Inflammatory macrophage (primary cell): ENCODE data around the gene ZNF682.
"Not testable (repeated sequence)": the region's sequence is repeated elsewhere in the genome, so short reads cannot be mapped to it uniquely, and the experiment has no call there.

Source experiments
- DNase-seq, 2 donors: peaks; one replicate each; pipeline ENCODE4 v3.0.0-alpha.2; 2020 to 2022

The ZNF682 gene

DNA sequence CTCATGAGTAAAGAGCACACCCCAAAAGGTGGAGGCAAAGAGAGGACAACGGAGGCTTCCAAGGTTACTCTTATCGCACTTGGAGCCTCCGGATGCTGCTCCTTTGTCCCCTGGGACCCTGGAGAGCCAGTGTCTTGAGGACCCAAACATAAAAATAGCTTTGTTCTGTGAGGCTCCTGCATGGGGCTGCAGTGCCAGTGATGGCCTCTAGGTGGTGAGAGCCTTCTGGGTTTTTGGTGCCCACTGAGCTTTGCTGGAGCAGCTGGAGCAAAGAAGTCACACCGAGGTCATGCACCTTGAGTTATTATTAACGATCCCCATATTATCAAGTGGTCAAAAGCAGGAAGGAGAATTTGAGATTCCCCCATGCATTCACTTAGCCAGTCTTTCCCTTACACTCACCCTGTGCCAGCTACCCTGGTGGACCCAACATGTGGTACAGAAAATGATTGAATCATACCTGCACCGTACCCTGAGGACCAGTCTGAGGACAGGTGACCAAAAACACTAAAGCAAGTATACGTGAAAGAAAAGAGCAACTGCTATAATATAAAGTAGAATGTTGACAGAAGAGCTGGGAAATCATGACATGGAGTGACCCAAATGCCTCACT, 41.5 kb downstream of the ZNF682 start:
- DNase-seq: peak in 1 of 2 donors; percentile 3

DNA sequence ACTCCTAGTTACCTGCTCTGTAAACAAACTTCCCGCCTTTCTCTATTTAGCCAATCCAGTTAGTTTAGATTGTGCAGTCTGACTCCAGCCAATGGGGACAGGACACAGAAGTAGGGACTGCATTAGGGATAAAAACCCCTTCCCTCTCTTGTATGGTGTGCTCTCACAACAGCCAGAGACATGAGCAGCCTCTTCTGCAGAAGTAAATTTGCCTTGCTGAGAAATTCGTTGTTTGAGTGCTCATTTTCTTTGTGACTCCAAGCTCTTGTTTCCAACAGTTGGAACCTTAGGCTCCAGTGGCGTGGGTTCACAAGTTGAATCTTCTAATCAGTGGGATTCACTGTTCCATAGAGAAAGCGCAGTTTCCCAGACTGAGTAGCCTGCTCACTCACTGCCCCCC, 72.4 kb downstream of the ZNF682 start:
- DNase-seq: no peak

DNA sequence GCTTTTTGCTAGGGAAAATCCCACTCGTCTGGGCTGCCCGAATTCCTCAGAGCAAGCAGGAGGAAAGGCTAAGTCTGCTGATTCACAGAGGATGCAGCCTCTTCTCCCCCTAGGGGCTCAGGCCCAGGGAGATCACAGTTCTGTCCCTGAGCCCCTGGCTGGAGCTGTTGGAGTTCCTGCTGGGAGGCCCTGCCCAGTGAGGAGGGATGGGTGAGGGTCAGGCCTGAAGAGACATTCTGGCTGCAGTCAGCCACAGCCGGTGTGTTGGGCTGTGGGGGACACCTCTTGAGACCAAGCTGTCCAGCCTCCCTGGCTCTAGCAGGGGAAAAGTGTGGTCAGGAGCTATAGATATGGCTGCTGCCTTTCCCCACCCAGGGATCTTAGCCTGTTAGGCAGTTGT, 73.2 kb downstream of the ZNF682 start:
- not testable (repeated sequence) for DNase-seq

DNA sequence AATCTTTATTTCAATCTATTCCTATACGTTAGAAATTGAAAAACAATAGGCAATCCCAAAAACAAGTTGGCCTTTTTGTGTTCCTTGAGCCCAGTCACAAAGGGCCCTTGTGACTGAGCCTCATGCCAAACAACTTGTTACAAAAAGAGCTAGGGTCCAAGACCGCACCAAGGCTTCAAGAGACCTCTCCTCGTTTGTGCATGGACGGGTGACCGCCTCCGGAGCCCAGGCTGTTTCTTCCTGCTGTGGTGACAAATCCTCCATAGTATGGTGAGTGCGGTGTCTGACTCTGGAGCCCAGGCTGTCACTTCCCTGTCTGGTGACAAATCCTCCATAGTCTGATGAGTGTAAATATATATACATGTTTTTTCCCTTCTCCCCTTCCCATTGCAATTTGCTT, 74.9 kb downstream of the ZNF682 start:
- no peak for DNase-seq

DNA sequence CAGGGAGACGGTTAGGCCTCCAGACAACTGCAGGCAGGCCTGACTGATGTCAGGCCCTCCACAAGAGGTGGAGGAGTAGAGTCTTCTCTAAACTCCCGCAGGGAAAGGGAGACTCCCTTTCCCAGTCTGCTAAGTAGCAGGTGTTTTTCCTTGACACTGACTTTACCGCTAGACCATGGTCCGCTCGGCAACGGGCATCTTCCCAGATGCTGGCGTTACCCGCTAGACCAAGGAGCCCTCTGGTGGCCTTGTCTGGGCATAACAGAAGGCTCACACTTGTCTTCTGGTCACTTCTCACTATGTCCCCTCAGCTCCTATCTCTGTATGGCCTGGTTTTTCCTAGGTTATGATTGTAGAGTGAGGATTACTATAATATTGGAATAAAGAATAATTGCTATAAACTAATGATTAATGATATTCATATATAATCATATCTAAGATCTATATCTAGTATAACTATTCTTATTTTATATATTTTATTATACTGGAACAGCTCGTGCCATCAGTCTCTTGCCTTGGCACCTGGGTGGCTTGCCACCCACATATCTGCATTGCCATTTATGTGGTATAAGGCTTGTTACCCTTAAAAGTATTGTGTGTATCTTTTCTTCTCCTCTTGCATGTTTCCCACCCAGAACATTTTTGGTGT, 80.0 kb downstream of the ZNF682 start:
- peak; percentile 52 to 63 for DNase-seq

DNA sequence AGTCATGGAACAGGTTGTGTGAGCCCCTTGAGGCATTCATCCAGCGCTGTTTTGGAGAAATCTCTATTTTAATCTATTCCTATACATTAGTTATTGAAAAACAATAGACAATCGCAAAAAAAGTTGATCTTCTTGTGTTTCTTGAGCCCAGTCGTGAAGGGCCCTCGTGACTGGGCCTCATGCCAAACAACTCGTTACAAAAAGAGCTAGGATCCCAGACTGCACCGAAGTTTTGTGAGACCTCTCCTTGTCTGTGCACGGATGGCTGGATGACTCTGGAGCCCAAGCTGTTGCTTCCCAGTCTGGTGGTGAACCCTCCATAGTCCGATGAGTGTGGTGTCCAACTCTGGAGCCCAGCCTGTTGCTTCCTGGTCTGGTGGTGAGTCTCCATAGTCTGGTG, 81.5 kb downstream of the ZNF682 start:
- DNase-seq: not testable (repeated sequence)

DNA sequence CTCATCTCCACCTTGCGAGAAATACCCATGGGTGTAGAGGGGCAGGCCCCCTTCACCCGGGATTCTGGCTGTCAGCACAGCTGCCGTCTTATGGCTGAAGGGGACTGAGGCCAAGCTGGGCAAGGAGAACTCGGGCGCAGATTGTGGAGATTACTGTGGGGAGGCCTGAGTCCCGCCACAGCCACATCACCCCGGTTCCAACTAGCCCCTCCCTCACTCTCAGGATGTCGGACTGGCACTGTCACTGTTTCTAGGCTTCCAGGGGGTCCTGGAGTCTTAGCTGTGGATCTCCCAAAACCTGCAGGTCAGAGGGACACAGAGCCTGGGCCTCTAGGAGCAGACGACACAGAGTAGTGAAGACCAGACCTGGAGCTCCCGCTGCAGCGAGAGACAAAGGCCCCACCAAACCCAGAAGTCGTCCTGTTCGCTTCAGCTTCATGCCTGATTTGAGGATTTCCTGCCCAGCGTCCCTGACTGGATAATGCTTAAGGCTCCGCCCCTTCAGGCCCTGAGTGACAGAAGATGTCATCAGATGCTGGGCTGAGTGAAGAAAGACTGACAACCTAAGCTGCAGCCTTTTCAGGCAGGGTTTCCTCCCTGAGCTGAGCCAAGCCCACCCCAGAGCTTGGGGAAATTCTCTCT, 82.8 kb downstream of the ZNF682 start:
- DNase-seq: no peak

DNA sequence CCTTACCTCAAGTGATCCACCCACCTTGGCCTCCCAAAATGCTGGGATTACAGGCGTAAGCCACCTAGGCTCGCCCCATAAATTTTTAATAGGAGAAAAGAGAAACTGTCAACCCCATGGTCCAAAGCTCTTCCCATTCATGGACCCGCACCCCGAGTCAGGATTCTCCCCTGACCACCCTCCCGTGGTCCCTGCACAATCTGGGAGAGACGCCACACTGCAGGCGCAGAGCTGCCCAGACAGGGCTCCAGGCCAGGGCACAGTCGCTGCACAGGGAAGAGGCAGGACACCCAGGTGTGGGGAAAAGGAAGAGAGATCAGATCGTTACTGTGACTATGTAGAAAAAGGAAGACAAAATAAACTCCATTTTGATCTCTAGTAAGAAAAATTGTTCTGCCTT, 84.1 kb downstream of the ZNF682 start:
- no peak for DNase-seq
